HFFc6 (cell line): ENCODE results near the gene ITM2A. TPM values are rescaled to one million over a fixed set of nuclear protein-coding genes. Genes with fewer than 3 reads are reported as not detected.

Experiments used
- total RNA-seq, 6 experiments: library from RNA; stranded (reverse); fragmentation: NEBNext Ultra II Directional; extraction: Animal tissue kit (Norgen Biotek cat#: 25700); gene quantifications; 2 replicates in 1 of 6; 3 replicates in 5 of 6; pipeline ENCODE4 v1.2.3, GENCODE V29; 2021

ITM2A gene
- total RNA-seq, 6 experiments from 2014 or later = not detected

Other genes starting within 250 kb of the ITM2A start
- not detected for gene GPR174, start 222.6 kb downstream of the ITM2A start, total RNA-seq